ENCODE data around the gene EXT2. TPM values are rescaled to one million over a fixed set of nuclear protein-coding genes. Genes with fewer than 3 reads are reported as not detected.

EXT2 gene
- total and polyA plus RNA-seq, 2 donors (not counting 1 experiment from before 2014, with no cell fraction given) = 114 to 177 TPM

GRCh38 chr11:44258190-44258489 lies 162.7 kb downstream of the EXT2 start:
- no peak overlapping the region for H3K4me2 ChIP-seq (ENCODE audit: extremely low read depth, insufficient read depth, low read length)
- no peak overlapping the region for H3K27ac ChIP-seq (ENCODE audit: insufficient read depth, low read length)
- no peak overlapping the region for H3K4me3 ChIP-seq (replicated peaks in 1 of 4; ENCODE audit: control extremely low read depth in 1 of 4, insufficient read depth in 1 of 4, low read depth in 3 of 4, low read length in 4 of 4)
- no peaks in the 10 kb centered on the region for H3K79me2 ChIP-seq (ENCODE audit: control insufficient read depth, insufficient read depth, low read length)
- no peaks in the 10 kb centered on the region for H3K9me3 ChIP-seq (ENCODE audit: control insufficient read depth, insufficient read depth, low read depth, low read length)
- H3K4me1 ChIP-seq (ENCODE audit: control insufficient read depth, extremely low read depth, insufficient read depth, low read length) = no peaks in the 10 kb centered on the region
- H2AFZ ChIP-seq (ENCODE audit: low read length) = no peak overlapping the region
- H3K36me3 ChIP-seq (ENCODE audit: control insufficient read depth, insufficient read depth, low read length) = no peaks in the 10 kb centered on the region
- no peaks in the 10 kb centered on the region for H3K27me3 ChIP-seq (ENCODE audit: control insufficient read depth, insufficient read depth, low read length)
- no peak for DNase-seq (ENCODE audit: low read depth in 2 of 2)
- H4K20me1 ChIP-seq (ENCODE audit: control insufficient read depth, extremely low read depth, insufficient read depth, low read length) = no peaks in the 10 kb centered on the region
- TF ChIP-seq EZH2 (IDR thresholded peaks at IDR 0.05; ENCODE audit: low read length, missing control alignments) (no peak), CTCF (conservative IDR thresholded peaks at IDR 0.05 in 1 of 2, IDR thresholded peaks at IDR 0.05 in 1 of 2; ENCODE audit: low read depth in 1 of 2, low read length in 2 of 2) (no peak)
- H3K9ac ChIP-seq (ENCODE audit: insufficient read depth, low read length) = no peak overlapping the region

GRCh38 chr11:44258839-44259420 lies 163.5 kb downstream of the EXT2 start:
- H3K9ac ChIP-seq (ENCODE audit: insufficient read depth, low read length) = no peak overlapping the region
- H3K27me3 ChIP-seq (ENCODE audit: control insufficient read depth, insufficient read depth, low read length) = no peaks in the 10 kb centered on the region
- no peak overlapping the region for H2AFZ ChIP-seq (ENCODE audit: low read length)
- no peak overlapping the region for H3K4me2 ChIP-seq (ENCODE audit: extremely low read depth, insufficient read depth, low read length)
- no peaks in the 10 kb centered on the region for H3K4me1 ChIP-seq (ENCODE audit: control insufficient read depth, extremely low read depth, insufficient read depth, low read length)
- no peaks in the 10 kb centered on the region for H3K9me3 ChIP-seq (ENCODE audit: control insufficient read depth, insufficient read depth, low read depth, low read length)
- H3K4me3 ChIP-seq (replicated peaks in 1 of 4; ENCODE audit: control extremely low read depth in 1 of 4, insufficient read depth in 1 of 4, low read depth in 3 of 4, low read length in 4 of 4) = no peak overlapping the region
- no peaks in the 10 kb centered on the region for H3K79me2 ChIP-seq (ENCODE audit: control insufficient read depth, insufficient read depth, low read length)
- DNase-seq (ENCODE audit: low read depth in 2 of 2) = no peak
- no peaks in the 10 kb centered on the region for H3K36me3 ChIP-seq (ENCODE audit: control insufficient read depth, insufficient read depth, low read length)
- H3K27ac ChIP-seq (ENCODE audit: insufficient read depth, low read length) = no peak overlapping the region
- TF ChIP-seq CTCF (conservative IDR thresholded peaks at IDR 0.05 in 1 of 2, IDR thresholded peaks at IDR 0.05 in 1 of 2; ENCODE audit: low read depth in 1 of 2, low read length in 2 of 2) (no peak), EZH2 (IDR thresholded peaks at IDR 0.05; ENCODE audit: low read length, missing control alignments) (no peak)
- H4K20me1 ChIP-seq (ENCODE audit: control insufficient read depth, extremely low read depth, insufficient read depth, low read length) = no peaks in the 10 kb centered on the region

GRCh38 chr11:44260081-44260480 lies 164.6 kb downstream of the EXT2 start:
- H3K27ac ChIP-seq (ENCODE audit: insufficient read depth, low read length) = no peak overlapping the region
- no peak for TF ChIP-seq CTCF (conservative IDR thresholded peaks at IDR 0.05 in 1 of 2, IDR thresholded peaks at IDR 0.05 in 1 of 2; ENCODE audit: low read depth in 1 of 2, low read length in 2 of 2)
- no peak for TF ChIP-seq EZH2 (IDR thresholded peaks at IDR 0.05; ENCODE audit: low read length, missing control alignments)
- H3K4me3 ChIP-seq (replicated peaks in 1 of 4; ENCODE audit: control extremely low read depth in 1 of 4, insufficient read depth in 1 of 4, low read depth in 3 of 4, low read length in 4 of 4) = no peak overlapping the region
- no peaks in the 10 kb centered on the region for H3K9me3 ChIP-seq (ENCODE audit: control insufficient read depth, insufficient read depth, low read depth, low read length)
- H3K4me2 ChIP-seq (ENCODE audit: extremely low read depth, insufficient read depth, low read length) = no peak overlapping the region
- H3K79me2 ChIP-seq (ENCODE audit: control insufficient read depth, insufficient read depth, low read length) = no peaks in the 10 kb centered on the region
- no peaks in the 10 kb centered on the region for H3K36me3 ChIP-seq (ENCODE audit: control insufficient read depth, insufficient read depth, low read length)
- H3K9ac ChIP-seq (ENCODE audit: insufficient read depth, low read length) = no peak overlapping the region
- no peak overlapping the region for H2AFZ ChIP-seq (ENCODE audit: low read length)
- H4K20me1 ChIP-seq (ENCODE audit: control insufficient read depth, extremely low read depth, insufficient read depth, low read length) = no peaks in the 10 kb centered on the region
- no peaks in the 10 kb centered on the region for H3K27me3 ChIP-seq (ENCODE audit: control insufficient read depth, insufficient read depth, low read length)
- no peaks in the 10 kb centered on the region for H3K4me1 ChIP-seq (ENCODE audit: control insufficient read depth, extremely low read depth, insufficient read depth, low read length)
- no peak for DNase-seq (ENCODE audit: low read depth in 2 of 2)
